Ovary (tissue), 3 donors: ENCODE data around the gene DIP2C.

Experiments used
- POLR2A ChIP-seq: fragments of 450-650 bp; IDR thresholded peaks from one replicate; pipeline ENCODE4 v1.6.1; 2017; ENCODE audit warnings: antibody characterized with exemption, mild to moderate bottlenecking, moderate library complexity
- TF ChIP-seq, protein P1 (sequence below), 3 donors: fragments of 450-650 bp in 2 of 3; fragments of 200-600 bp in 1 of 3; IDR thresholded peaks; one replicate each; pipeline versions ENCODE4 v1.5.1 to v1.8.0; 2016 to 2022; ENCODE audit warnings: antibody characterized with exemption in 3 of 3, mild to moderate bottlenecking in 1 of 3
- donor health status: DM: no; HTN: no; CAD: no.

DNA sequence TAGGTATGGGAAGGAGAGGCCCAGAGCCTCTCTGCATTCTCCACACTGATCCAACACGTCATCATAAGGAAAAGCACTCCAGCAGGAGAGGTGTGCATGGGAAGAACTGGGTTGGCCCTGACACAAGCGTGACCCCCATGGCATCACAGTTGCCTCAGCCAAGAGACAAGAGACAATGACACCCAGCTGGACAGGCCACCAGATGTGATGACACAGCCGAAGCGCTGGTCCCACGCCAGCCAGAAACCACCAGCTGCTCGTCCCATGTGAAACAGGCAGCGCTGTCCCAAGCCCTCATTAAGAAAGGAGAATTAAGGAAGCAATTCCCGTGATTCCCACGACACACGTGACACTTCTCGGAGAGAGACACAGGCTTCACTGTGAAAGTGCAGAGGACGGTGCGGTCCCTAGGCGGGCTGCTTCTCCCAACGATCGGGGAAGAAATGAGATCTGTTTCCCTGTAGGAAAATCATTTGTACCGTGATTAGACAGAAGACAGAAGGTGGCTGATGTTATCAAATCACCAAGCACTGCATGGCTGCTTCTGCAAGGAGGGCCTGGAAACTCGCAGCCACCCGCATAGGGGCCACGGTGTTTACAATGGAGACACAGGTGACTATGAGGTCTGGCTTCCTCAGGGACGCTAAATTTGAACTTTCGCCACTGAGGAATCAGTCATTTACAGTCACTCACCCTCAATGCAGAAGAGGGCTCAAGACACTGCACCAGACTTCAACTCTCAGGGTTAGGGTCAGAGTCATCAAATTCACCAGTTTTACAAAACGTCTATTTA is 74.5 kb downstream of the DIP2C start:
- TF ChIP-seq, protein P1, sequence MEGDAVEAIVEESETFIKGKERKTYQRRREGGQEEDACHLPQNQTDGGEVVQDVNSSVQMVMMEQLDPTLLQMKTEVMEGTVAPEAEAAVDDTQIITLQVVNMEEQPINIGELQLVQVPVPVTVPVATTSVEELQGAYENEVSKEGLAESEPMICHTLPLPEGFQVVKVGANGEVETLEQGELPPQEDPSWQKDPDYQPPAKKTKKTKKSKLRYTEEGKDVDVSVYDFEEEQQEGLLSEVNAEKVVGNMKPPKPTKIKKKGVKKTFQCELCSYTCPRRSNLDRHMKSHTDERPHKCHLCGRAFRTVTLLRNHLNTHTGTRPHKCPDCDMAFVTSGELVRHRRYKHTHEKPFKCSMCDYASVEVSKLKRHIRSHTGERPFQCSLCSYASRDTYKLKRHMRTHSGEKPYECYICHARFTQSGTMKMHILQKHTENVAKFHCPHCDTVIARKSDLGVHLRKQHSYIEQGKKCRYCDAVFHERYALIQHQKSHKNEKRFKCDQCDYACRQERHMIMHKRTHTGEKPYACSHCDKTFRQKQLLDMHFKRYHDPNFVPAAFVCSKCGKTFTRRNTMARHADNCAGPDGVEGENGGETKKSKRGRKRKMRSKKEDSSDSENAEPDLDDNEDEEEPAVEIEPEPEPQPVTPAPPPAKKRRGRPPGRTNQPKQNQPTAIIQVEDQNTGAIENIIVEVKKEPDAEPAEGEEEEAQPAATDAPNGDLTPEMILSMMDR (IDR thresholded peaks at IDR 0.05): no peak
- TF ChIP-seq POLR2A: no peak
